Measurements from ENCODE around the gene STOM.

Gene STOM

GRCh38 chr9:121371495-121372061, 1.5 kb upstream of the STOM start:
- DNase-seq (ENCODE audit: low spot score), result no peak

DNA sequence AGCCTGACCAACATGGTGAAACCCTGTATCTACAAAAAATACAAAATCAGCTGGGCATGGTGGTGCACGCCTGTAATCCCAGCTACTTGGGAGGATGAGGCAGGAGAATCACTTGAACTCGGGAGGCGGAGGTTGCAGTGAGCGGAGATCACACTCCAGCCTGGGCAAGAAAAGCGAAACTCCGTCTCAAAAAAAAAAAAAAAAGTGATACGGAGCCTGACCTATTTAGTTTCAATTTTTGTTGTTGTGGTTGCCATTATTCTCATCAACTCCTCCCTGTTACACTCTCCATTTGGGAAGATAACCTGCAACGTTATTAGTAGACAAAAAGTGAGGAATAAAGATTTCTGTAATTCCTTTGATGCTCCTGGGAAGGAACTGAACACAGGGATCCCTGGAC, 1.3 kb downstream of the STOM start:
- peak; percentile 22 for DNase-seq (ENCODE audit: low spot score)

DNA sequence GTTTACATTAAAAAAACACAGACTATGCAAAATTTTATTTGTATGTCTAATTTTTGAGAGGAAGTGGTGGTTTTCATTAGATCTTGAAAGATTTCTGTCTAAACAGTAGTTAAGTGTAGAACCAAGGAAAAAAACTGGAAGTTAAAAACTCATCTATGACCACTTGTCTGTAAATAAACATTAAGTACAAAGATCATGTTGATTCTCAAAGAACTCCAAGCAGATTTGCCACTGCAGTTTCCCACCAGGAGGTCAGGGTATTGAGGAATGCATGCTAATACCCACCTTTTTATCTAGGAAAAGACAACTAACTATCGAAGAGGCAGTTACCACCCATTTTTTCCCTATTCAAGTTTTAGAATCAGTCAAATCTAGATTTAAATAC, 1.9 kb downstream of the STOM start:
- no peak for DNase-seq (ENCODE audit: low spot score)

GRCh38 chr9:121367306-121368137, 2.5 kb downstream of the STOM start:
- DNase-seq (ENCODE audit: low spot score), result no peak

GRCh38 chr9:121366611-121367192, 3.3 kb downstream of the STOM start:
- DNase-seq (ENCODE audit: low spot score), result no peak

- DNase-seq (ENCODE audit: low spot score), result no peak
Measured at GRCh38 chr9:121365564-121365963, 4.5 kb downstream of the STOM start.

DNA sequence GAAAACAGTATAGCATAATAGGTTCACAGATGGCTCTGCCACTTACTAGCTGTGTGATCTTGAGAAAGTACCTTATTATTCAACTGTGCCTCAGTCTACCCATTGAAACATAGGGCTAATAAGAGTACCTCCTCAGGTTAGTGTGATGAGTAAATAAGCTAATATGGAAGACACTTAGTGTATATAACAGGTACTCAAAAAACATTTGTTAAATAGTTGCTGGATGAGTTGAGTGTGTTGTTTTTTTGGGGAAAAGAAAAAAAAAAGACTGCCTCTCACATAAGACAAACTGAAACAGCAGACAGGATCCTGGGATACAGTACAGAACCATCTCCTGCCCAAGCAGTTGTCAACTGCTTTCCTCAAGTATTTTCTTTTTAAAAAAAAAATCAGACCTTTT, 5.2 kb downstream of the STOM start:
- DNase-seq (ENCODE audit: low spot score), result no peak

GRCh38 chr9:121364077-121364476, 6.0 kb downstream of the STOM start:
- DNase-seq (ENCODE audit: low spot score), result no peak

DNA sequence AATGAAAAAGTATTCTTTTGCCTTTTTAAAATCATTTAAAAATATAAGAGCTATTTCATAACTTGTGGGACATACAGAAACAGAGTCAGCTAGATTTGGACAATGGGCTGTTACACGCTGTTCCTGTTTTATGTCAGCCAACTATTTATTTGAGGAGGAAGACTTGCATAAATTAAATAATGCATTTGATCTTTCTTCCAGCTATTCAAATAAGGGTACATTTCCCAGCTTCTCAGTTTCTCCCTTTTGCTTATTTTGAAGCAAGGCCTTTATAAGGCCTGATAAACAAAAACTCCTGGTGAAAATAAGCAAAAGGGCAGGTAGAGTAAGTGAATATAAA, 6.5 kb downstream of the STOM start:
- DNase-seq (ENCODE audit: low spot score), result no peak

- DNase-seq (ENCODE audit: low spot score), result no peak
Measured at GRCh38 chr9:121362813-121363621, 7.0 kb downstream of the STOM start.

DNA sequence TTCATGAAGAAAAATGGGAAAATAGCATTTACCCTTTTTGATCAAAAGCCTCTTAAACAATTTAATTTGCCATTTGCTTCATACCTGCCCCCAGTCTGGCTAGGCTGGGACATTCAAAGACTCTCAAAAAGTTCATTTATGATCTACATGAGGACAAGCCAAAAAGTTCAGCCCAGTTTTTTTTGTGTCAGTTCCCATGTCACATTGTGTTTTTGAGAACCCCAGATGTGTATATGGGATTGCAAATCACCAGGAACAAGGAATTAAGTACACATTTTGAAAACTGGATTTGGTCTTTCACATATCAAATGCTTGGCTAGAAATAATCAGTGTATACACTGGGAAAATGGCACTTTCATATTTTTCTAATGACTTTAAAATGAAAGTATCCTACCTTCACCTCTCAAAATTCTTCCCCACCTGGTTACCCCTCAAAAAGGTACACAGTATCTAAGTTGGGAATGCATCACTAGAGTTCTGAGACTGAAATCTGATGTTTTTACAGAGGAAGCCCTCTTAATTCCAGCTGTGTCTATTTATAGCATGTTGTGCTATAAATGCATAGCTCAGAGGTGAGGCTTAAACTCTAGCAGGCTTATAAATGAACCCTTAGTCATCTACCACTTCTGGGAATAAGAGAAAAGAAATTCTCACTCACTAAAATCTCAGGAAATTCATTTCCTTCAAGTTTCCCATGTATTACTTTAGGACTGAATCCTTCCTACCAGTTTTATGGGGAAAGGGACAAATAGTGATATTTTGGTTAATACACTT, 9.3 kb downstream of the STOM start:
- DNase-seq (ENCODE audit: low spot score), result no peak

GRCh38 chr9:121359351-121360294, 10.4 kb downstream of the STOM start:
- DNase-seq (ENCODE audit: low spot score), result no peak

DNA sequence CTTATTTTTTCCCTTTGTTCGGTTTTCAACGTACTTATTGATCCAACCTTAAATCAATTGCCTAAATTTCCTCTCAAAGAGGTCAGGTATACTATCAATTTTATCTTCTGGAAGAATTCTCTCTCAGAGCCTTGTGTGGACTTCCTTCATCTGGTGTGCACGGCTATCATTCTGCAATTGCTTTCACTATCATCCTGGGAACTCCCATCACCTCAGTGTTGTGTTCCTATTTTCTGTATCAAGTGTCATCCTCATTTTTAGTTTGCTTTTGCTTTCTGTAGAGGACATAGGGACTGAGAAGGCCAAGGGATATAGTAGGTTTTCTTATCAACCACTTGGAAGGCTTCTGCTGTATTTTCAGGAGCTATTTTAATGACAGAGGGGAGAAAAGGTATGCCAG, 11.3 kb downstream of the STOM start:
- DNase-seq (ENCODE audit: low spot score), result no peak

GRCh38 chr9:121357011-121357410, 13.0 kb downstream of the STOM start:
- DNase-seq (ENCODE audit: low spot score), result peak; percentile 24

- no peak for DNase-seq (ENCODE audit: low spot score)
Measured at GRCh38 chr9:121354762-121355161, 15.3 kb downstream of the STOM start.

DNA sequence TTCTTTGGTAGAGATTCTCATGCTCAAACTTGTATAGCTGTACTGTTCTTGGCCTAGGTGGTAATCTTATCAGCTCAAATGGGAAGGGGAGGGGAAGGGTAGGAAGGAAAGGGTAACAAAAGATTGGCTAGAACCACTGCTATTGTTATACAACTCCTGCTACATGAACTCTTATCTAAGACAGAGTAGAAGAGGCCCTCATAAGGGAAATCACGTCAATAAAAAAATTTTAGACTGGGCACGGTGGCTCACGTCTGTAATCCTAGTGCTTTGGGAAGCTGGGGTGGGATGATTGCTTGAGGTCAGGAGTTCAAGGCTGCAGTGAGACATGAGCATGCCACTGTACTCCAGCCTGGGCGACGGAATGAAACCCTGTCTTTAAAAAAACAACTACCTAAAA, 15.9 kb downstream of the STOM start:
- DNase-seq (ENCODE audit: low spot score), result no peak

DNA sequence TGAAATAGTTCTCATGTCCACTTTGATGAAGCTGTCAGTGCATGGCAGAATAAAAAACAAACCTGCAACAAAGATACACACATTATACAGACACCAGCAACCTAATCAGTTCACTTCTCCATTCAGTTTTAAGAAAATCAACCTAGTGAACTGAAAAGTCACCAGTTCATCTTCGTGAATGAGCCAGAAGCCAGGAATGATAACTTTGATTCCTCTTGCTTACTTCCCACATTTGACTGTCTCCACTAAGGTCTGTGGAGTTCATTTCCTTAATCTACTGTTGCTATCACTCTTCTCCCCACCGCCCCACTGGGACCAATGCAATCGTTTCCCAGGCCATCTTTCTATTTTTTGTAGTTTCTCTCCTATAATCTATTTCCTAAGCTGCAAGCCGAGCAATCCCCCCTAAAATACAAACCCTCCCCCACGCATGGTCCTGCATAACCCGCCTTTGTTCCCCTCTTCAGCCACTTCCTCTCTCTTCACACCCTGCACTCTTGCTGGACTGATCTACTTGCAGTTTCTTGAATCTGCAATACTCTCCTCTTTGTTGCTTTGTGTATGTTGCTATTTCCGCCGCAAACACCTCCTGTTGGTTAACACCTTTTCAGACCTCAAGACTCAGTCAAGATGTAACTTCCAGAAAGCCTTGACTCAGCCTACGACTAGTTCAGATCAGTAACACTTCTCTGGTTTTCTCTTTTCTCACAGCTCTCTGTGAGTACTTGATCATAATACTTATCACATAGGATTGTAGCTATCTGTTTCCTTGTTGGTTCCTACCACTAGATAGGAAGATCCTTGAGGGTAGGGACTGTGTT, 16.6 kb downstream of the STOM start:
- peak; percentile 80 for DNase-seq (ENCODE audit: low spot score)

DNA sequence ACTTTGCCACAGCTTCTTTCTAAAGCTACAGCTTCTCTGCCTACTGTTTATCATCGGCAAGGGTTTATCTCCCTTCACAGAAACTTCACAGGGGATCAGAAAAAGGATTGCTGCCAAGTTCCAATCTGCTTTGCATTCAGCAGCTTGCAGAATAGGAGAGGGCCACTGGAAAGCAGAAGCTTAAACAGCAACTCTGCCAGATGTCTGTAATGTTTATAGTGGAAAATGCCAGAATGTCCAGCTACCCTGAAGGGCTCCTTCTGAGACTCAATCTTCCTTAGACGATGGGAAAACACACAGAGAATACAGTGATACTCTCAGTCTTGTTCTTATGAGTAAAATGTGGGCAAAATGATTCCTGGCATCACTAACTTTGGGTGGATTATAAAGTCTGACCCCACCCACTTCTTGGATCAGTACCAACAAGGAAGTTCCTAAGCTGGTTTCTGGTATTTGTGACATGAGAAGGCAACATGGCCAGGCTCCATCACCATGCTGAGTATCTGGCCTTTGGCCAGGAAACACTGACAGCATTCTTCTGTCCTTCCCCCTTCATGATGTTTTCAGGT, 19.0 kb downstream of the STOM start:
- no peak for DNase-seq (ENCODE audit: low spot score)

GRCh38 chr9:121350036-121350435, 20.0 kb downstream of the STOM start:
- DNase-seq (ENCODE audit: low spot score), result no peak

DNA sequence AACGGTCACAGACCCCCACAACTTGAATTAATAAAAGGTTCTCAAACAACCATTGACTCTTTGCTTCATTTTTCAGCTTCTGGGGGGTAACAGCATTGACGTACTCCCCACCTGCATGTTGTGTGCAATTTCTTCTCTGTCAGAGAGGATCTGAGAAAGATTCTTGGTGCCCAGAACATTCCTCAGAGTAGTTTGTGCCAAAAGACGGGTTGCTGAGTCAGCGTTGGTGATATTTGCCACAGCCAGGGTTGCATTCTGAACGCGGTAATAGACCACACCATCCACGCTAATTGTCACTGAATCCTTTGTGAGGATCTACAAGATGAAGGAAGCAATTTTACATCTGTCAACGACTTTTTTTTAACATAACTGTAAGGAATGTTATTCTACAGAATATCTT, 21.0 kb downstream of the STOM start:
- DNase-seq (ENCODE audit: low spot score), result no peak

Measured in CD4-positive, alpha-beta T cell treated with Interleukin-2 at 100 ng/mL for 4 hours (primary cell).